Stimulated activated CD4-positive, alpha-beta T cell treated with anti-CD3 and anti-CD28 coated beads, Interleukin-4, amount 100 ng/mL, for 24 hours (primary cell): ENCODE measurements around the gene PPP2R3A.
A peak's percentile ranks its signal among the peaks of the same experiment; 100 is the strongest.
"Not testable (repeated sequence)": the region's sequence is repeated elsewhere in the genome, so short reads cannot be mapped to it uniquely, and the experiment has no call there.

Experiments
- DNase-seq: peaks from one replicate; pipeline ENCODE4 v3.0.0-alpha.2; 2020

The PPP2R3A gene, protein sequence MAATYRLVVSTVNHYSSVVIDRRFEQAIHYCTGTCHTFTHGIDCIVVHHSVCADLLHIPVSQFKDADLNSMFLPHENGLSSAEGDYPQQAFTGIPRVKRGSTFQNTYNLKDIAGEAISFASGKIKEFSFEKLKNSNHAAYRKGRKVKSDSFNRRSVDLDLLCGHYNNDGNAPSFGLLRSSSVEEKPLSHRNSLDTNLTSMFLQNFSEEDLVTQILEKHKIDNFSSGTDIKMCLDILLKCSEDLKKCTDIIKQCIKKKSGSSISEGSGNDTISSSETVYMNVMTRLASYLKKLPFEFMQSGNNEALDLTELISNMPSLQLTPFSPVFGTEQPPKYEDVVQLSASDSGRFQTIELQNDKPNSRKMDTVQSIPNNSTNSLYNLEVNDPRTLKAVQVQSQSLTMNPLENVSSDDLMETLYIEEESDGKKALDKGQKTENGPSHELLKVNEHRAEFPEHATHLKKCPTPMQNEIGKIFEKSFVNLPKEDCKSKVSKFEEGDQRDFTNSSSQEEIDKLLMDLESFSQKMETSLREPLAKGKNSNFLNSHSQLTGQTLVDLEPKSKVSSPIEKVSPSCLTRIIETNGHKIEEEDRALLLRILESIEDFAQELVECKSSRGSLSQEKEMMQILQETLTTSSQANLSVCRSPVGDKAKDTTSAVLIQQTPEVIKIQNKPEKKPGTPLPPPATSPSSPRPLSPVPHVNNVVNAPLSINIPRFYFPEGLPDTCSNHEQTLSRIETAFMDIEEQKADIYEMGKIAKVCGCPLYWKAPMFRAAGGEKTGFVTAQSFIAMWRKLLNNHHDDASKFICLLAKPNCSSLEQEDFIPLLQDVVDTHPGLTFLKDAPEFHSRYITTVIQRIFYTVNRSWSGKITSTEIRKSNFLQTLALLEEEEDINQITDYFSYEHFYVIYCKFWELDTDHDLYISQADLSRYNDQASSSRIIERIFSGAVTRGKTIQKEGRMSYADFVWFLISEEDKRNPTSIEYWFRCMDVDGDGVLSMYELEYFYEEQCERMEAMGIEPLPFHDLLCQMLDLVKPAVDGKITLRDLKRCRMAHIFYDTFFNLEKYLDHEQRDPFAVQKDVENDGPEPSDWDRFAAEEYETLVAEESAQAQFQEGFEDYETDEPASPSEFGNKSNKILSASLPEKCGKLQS (N-terminal part only)

DNA sequence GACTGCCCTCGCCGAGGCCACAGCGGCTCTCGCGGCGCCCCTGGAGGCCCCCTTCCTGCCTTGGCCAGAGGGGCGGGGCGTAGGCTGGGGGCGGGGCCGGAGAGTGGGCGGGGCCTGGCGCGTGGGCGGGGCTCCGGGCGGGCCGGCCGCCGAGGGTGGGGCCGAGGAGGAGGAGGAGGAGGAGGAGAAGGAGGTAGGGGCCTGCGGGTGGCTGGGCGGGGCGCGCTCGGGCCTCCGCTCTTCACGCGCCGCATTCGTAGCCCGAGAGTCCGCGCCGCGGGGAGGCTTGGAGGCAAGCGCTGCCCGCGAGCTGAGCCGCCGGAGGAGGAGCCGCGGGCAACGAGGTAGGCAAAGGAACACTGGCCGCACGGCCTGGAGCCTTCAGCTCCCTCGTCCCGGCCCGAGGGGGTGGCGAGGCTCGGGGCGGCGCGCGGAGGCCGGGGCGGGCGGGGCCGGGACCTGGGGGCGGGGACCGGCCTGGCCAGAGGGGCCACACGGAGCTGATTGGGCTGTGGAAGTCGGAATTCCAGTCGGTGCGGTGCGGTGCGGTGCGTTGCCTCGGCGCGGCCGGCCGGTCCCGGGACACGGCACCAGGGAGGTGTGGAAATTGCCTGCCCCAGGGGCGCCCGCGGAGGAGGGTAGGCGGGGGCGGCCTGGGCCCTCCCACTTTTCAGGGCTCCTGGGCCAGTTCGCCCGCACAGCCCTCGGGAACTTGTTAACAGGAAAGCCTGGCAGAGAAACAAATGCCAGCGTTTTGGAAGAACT is at the start of gene PPP2R3A:
PPP2R3A (plus strand) TSS at position 223 of the 765 bp plus-strand sequence. CDS start 35,771 bp downstream, outside the sequence.
- peak; percentile 49 for DNase-seq

DNA sequence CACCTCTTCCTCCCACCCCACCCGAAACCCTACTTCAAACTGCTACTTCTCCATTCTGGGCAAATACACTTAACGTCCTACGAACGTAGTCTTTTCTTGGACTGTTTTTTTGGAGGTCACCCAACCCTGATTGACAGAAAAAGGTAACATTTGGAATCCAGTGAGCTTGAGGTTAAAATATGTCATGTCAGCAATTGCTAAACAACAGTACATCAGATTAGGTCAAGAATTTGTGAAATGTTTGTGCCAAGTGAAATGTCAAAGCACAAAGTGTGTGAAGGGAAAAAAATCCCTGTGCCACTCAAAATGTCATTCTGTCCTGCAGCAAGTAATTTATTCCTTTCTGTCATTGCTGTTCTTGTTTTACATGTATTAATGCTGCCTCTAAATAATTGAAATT is 49.2 kb upstream of the PPP2R3A start:
- DNase-seq = no peak

DNA sequence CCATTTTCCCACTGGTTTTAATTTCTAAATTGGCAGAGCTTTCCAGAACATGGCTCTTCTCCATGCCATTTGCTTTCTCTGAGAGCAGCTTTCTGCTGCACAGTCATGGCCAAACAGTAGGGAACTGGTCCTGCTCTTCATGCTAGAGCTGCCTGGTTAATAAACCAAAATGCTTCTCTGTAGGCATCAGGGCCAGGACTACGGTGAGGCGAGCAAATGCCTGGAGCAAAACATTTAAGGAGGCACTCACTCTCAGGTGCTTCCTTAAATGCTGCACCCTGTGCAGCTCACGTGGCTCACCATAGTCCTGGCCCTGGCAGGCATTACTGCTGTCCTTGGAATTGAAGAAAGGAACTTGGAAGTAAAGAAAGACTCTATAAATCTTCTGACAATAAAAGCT is 48.5 kb upstream of the PPP2R3A start:
- DNase-seq = no peak

DNA sequence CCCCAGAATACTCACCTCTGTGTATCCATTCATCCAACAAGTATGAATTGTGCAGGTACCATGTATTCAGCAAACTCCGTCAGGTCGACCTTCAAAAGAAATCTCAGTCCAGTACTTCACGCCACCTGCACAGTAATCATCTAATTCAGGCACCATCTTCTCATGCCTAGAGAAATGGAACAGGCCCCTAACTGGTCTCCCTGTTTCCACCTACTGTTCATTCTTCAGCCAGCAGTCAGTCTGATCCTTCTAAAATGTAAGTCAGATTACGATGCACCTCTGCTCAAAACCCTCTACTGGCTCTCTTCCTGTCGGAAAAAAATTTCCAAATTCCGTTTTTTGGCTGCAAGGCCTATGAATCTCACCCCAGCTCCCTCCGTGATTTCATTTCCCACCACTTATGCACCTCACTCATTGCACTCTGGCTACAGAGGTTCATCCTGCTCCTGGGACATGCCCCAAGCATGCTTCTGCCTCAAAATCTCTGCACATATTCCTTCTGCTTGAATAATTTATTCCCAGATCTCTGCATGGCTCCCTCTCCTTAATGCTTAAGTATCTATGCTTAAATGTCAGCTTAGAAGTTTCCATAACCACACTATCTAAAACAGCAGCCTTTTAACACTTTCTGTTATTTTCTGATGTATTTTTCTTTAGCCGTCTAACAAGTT is 47.5 kb upstream of the PPP2R3A start:
- DNase-seq = no peak

DNA sequence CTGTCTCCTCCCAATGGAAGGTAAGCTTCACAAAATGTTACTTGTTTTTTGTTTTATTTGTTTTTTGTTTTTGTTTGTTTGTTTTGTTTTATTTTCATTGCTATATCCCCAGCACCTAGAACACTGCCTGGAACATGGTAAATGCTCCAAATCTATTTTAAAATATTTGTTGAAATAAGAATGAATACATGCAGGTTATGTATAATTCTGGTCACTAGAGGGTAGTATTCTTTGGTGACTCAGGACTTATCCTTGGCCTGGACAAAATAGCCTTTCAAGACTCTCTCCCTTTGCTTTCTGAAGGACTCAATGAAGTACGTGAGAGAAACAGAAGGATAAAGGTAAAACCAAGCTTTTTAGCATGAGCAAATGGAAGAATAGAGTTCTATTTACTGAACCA is 46.9 kb upstream of the PPP2R3A start:
- DNase-seq = no peak

DNA sequence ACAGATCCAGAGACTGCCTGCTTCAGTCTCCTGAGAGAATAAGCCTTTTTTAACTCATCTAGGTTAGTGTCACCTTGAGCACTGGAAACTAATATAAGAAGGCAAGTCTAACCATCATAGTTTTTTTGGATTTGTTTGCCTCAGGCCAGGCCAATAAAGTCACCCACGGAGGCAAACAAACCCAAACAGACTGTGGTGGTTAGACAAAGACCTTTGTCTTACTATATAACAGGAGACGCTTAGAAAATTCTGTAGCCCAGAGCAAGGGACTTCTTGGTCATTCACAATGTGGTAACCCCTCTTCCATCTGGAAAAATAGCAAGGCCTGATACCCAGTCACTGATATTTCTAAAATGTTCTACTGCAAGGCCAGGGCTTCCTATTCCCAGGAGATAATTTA is 45.3 kb upstream of the PPP2R3A start:
- DNase-seq = no peak

DNA sequence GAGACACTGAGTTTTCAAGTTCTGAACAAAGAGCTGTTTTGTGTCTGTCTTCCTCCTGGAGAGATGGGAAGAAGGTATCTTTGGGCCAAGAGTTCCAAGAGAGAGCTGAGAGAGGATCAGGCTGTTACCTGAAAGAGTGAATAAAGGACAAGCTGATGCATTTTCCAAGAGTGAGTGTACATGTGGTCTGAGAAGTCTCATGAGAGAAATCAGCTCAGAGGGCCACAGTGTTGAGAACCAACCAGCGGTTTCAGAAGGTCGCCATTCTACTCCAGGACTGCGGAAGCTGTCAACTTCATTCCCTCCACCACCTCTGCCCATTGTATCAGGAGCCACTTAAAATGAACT is 42.7 kb upstream of the PPP2R3A start:
- no peak for DNase-seq

DNA sequence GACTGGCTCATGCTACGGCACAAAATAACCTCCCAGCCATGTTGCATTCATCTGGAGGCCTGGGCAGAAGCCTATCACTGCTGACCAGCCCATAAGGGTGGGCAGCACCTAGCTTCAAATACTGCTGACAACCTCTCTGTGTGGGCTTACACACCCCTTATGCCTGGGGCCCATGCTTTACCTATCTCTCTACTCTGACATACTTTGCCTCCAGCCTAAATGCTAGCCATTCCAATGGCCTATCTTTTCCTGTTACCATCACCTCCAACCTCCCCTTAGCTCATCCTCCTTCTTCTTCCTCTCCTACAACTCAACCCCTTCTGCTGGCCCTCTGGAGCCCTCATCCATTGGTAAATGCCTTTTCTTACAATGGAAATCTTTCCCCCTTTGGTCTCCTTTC is 41.0 kb upstream of the PPP2R3A start:
- no peak for DNase-seq

DNA sequence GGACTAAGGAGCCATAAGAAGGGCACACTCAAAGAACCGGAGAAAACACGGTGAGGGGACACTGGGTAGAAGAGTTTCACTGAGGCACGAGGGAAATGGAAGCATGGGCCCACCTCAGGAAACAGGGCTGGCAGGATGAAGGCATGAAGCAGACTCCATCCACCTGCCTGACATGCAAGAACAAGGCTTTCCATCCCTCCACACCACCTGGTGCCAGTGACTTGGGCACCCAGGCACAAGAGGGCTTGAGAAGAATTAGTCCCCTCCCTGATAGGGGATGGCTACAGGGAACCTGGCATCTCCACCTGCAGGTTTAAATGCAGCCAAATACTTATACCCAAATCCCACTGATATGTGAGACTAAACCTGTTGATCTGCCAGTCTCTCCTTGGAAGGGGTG is 38.9 kb upstream of the PPP2R3A start:
- DNase-seq = no peak

DNA sequence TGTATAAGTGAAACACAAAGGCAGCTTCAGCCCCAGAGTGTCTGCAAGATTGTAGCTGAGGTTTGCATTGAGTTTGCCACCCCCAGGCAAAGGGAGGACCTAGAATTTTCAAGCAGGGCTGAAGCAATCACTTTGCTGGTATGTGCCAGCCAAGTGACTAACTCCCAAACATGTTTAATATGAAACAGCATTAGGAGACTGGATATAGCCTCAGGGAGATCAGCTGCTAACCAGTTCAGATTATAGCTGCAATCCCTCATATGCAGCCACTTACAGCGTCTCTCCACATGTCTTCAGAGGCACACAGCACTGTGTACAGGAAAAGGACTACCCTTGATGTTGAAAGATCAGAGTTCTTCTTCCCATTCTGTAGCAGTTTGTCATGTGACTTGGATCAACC is 38.4 kb upstream of the PPP2R3A start:
- DNase-seq = no peak

DNA sequence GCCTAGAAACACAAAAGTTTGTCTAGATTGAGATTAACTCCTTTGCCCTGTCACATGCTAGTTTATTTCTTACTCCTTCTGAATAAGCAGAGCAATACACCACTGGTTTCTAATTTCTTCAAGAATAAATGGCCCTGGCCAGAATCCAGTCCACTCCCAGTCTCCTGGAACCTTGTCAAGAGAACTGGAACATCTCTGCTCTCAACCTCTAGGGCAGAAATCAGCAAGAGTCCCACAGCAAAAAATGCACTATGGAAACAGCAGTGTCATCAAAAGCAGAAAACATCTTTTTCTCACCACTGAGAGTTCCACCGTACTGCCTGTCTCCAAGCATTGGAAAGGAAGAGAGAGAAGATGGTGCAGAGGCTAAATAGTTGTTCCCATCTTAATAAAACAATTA is 35.9 kb upstream of the PPP2R3A start:
- no peak for DNase-seq

DNA sequence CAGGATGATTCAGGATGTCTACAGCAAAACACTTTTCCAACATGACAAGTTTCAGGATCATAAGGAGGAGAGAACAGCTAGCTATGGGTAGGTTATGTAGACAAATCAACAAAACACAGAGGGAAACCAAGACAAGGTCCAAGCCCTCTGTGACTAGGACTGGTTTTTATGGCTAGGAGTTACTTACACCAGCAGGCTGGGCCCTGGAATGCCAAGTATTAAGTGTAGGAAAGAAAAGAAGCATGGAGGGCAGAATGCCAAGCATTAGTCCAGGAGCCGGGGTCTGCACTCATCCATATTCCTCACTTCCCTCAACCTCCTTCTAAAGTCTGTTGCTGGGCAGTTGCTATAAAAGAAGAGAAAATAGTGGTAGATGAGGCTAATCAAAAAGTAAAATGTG is 35.3 kb upstream of the PPP2R3A start:
- no peak for DNase-seq

DNA sequence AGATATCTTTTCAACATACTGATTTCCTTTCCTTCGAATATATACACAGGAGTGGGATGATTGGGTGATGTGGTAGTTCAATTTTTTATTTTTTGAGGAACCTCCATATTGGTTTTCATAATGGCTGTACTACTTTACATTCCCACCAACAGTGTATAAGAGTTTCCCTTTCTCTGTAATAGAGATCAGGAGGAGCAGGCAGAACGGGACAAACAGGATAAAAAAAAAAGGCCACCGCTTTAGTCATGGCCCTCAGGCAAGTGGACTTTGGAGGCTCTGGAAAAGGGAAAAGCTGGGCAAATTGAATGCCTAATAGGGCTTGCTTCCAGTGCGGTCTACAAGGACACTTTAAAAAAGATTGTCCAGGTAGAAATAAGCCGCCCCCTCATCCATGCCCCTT is 30.4 kb upstream of the PPP2R3A start:
- not testable (repeated sequence) for DNase-seq

DNA sequence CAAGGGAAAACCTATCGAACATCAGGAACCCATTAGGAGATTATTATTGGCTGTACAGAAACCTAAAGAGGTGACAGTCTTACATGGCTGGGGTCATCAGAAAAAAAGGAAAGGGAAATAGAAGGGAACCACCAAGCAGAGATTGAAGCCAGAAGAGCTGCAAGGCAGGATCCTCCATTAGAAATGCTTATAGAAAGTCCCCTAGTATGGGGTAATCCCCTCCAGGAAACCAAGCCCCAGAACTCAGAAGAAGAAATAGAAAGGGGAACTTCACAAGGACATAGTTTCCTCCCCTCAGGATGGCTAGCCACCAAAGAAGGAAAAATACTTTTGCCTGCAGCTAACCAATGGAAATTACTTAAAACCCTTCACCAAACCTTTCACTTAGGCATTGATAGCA is 27.8 kb upstream of the PPP2R3A start:
- DNase-seq = not testable (repeated sequence)

DNA sequence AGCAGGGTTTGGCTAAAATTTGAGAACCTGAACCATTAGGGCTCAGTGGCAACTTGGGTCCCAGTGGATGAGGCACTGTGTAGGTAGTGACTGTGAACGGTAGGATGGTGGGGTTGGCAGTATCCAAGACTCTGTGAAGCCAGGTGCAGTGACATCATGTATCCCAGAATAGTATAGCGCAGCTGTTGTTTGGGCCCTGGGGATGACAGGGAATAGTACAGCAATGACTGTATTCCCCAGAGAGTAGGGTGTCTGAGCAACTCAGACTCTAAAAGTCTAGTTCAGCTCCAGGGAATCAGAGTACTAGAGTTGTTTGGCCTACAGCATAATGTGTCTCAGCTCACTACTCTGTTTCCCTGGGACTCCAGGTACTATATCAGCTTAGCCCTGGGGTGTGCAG is 20.7 kb upstream of the PPP2R3A start:
- DNase-seq = no peak

DNA sequence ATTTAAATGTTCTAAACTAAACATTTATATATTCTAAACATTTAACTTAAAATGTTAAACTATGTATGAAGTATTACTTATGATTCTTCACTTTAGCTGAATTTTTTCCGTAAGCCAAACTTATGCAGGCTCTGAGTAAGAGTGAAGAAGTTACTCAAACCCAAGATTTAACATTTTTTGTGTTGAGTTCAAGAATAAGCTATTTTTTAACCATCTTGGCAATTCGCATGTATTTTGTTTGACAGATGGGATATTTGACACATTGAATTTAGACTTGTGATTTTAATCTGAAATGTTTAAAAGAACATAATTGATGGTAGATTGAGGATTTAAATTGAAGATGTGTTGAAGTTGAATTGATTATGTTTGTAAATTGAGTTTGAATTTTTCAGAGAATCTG is 14.6 kb upstream of the PPP2R3A start:
- no peak for DNase-seq

DNA sequence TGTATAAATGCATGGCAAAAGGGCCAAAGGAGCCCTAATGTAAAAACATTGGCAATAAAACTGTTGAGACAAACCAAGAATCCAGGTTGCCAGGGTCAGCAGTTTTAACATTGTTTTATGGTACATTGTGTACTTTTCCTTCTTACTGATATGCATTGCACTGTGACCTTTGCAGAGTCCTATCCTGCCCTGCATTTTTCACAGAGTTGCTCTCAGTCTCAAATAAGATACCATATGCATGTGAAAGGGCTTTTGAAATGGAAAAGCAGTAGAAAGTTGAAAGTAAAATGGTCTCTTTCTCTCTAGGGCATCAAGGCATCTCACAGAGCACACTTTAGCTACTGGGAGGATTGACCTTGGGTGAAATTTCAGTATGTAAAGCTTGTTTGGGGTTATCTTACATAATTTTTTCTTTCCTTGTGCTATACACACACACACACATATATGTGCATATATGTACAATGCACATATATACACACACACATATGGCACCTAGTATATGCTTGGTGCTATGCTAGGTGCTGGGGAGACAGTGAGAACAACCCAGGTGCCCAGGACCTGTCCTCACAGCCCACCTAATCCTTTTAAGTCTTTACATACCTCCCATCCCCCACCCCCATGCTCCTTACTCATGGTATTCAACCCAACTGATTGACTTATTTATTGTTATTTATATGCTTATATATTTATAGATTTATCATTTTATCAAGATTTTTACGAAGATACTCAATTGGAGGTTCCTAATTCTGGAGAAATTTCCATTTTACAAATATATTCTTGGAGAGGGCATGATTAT is 1.2 kb upstream of the PPP2R3A start:
- no peak for DNase-seq

DNA sequence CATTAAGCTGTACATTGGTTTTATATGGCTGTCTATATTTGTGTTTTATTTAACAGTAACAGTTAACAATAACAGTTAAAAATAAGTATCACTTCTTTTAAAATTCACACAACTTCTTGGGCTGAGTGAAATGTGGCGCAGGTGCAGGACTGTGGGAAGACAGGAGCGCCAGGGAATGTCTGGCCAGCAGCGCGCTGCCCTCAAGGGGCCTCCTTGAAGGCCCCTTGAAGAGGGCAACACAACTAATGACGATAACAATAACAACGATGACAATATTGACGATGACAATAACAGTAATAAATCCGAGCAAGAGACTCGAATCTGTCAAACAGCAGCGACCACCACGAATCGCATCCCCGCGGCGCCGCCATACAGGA is 411 bp upstream of the PPP2R3A start:
- no peak for DNase-seq

DNA sequence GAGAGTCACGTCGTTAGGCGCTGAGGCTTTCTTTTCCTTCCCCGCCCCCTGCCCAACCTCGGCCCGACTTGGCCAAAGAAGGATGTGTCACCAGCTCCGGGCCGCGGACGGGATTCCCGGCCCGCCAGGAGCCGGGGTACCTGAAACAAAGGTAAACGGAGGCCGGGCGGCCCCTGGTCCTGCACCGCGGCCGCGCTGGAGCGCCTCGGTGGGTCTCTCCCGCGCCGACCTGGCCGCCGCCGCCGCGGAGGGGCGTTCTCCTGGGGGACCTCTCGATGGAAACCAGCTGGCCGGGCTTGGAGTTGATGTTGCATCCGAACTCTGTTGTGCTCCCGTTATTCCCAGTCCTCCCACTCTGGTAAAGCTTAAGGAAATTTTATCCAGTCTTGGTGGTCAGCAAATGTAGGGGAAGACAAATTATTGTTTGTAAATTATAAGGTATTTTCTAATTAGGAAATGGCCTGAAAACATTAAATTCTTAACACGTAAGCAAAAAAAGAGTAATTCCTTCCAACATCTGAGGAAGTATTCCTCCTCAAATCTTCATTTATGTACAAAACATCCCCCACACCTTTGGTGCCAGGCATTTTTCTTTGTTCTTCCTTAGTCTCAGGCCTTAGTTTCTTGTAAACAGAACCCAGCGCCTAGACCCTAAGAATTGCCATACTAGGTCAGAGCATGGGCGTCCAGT is 888 bp downstream of the PPP2R3A start:
- DNase-seq = no peak

DNA sequence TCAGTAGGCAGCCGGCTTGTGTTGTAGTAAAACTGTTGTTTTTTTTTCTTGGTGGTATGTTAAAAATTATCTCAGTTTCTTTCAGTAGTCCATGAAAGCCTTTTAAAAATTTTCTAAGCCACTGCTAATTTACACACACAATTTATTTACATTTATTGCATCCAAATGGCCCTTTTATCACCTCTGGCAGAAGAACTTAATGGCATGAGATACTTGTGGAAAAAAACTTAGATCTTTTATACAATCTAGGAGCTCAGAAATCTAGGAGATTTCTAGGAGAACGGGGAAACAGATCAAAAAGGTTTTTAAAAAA is 1.4 kb downstream of the PPP2R3A start:
- no peak for DNase-seq

DNA sequence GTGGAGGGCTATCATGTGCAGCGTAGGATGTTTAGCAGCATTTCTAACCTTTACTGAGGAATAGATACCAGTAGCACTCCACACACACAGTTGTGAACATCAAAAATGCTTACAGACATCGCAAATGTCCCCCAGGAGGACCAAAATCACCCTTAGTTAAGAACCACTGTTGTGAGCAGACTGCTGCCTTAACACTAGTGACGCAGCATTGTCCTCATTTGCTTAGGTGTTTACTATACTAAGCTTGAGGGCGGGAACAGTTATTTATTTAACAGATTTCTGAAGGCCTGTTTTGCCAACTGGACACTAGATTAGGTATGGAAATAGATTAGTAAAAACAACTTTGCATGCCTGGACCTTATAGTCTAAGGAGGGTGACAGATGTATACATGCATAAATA is 2.3 kb downstream of the PPP2R3A start:
- no peak for DNase-seq
